DMS153 treated with DMSO at 0.1 percent for 48 hours (cell line): Measurements from ENCODE around the gene MBTPS2.
"Not testable (repeated sequence)": the region's sequence is repeated elsewhere in the genome, so short reads cannot be mapped to it uniquely, and the experiment has no call there.

Experiments
- DNase-seq: peaks from one replicate; lab custom pipeline; 2025; ENCODE audit not compliant: unreplicated experiment; lab: John Stamatoyannopoulos, UW

Gene MBTPS2

DNA sequence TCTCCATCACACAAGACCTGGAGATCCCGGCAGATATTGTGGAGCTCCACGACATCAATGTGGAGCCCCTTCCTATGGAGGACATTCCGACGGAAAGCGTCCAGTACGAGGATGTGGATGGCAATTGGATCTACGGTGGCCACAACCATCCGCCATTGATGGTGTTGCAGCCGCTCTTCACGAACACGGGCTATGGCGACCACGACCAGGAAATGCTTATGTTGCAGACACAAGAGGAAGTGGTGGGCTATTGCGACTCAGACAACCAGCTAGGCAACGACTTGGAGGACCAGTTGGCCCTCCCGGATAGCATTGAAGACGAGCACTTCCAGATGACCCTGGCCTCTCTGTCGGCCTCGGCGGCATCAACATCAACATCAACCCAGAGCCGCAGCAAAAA, 17.1 kb downstream of the MBTPS2 start:
- no peak for DNase-seq

DNA sequence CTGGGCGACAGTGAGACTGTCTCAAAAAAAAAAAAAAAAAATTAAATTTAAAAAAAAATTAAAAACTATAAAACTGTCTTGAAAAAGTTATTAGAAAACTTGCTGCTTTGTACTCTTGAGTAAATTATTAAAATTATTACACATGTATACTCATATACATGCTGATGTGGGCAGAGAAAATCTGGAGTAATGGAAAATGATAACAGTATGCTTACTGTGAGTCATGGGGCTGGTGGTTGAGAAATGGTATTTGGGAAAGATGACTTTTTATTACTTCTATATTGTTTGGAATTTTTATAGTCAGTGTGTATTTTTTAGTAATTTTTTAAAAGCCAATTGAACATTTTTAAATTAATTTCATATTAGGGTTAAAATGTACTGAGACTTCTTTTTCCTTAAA, 23.8 kb downstream of the MBTPS2 start:
- DNase-seq: no peak

DNA sequence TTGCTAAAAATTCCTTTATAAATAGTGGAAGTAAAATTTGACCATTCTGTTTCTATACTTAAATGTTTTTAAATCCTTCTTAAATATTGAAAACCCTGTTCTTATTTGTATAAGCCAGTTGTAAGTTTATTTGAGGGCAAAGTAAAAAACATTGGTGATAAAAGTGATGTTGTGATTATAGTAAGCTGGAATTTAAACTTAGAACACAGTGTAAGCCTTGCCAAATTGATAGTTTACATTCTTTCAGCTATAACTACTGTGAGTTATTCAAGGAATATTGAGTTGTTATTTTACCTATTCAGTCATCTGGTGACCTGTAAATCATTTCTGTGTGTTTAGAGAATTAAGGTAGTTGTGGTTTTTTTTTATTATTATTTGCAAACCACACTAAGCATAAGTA, 26.0 kb downstream of the MBTPS2 start:
- DNase-seq: no peak

DNA sequence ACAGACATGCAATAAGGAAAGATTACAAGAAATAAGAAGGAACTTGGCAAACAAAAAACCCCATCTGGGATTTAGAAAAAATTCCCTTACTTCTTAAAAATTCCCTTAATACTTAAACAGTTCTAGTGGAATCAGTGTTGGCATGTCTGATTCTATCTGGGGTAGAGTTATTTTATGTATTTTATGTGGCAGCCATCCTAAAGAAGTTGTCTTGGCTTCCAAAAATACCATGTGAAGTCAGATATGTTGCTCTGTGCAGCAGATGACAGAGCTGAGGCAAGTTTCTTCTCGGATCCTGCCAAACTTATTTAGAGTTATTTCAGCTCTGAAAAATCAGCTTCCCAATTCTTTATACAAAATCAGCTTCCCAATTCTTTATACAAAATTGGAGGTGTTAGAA, 31.1 kb downstream of the MBTPS2 start:
- no peak for DNase-seq

DNA sequence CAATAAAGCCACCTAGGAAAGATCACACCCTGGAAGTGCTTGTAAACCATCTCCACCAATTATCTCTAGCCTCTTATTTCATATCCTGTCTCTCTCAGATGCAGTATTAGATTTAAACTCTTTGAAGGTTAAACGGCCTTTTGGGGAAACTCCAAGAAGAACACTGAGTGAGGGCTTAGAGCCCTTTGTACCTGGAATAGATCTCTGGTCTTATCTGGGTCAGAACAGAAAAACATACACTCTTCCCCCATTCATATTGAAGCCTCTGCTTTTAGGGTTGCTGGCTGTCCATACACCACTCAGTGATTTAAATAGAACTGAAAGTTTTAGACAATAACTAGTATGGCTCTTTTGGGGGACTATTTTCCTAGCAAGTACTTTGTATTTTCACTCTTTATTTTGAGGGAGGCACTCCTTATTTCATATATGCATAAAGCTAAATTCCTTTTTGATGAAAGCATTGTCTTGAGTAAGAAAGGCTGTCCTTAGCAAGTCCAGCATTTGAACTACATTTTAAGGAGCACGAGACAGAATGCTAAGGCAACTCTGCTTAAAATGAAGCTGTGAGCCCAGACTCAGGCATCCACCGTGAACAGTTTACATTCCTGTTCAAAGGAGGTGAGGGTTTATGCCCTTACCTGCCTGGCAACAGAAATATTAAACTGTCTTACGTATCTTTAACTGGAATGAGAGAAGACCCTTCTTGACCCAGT, 33.8 kb downstream of the MBTPS2 start:
- no peak for DNase-seq

DNA sequence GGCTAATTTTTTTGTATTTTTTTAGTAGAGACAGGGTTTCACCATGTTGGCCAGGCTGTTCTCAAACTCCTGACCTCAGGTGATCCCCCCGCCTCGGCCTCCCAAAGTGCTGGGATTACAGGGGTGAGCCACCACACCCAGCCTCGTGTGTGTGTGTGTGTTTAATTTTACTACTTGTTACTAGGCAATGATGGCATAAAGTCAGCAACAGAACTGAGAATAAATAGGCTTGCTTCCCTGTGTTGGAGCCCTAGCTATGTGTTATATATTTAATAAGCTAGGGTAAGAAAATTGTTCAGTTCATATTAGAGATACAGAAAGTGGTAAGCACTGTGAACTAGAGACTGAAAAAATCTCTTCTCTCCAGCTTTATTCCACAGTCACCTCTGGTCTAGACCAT, 34.8 kb downstream of the MBTPS2 start:
- DNase-seq: not testable (repeated sequence)

DNA sequence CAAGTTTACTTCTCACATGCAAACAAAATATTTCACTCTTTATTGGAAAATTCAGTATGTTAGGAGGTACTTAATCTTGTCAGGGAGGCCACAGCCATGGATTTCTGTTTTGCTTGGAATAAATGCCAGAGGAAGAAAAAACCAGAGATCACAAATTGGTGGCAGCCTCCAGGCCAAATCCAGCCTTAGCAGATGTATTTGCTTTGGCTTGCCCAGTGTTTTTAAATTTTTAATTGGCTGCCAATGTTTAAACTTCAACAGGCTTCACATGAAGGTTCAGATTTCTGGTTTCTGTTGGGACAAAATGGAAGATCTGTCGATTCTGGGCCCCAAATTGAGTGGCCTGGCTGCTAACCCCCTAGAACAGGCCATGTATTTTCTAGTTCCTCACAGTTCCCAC, 35.6 kb downstream of the MBTPS2 start:
- DNase-seq: no peak

DNA sequence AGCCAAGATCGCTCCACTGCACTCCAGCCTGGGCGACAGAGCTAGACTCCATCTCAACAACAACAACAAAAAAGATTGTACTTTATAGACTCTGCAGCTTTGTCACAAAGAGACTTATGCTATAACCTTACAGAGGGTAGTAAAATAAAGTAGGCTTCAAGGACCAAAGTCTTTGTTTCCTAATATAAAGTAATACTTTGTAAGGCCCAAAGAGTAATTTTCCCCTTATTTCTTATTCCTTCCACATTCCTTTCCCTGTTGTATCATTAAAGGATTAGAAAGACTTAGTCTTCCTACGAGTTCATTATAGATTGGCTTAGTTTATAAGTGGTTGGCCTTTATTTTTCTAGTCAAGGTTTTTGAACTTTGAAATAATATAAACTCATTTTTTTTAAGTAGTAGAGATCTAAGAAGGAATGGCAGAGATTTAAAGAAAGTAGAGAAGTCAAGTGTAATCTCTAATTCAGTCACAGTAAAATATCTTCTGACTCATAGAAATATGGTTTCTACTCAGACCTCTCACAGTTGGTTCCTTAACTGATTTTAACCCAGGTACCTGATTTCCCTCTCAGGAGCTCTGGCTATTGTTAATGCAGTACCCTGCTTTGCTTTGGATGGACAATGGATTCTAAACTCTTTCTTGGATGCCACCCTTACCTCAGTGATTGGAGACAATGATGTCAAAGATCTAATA, 42.6 kb downstream of the MBTPS2 start:
- no peak for DNase-seq

DNA sequence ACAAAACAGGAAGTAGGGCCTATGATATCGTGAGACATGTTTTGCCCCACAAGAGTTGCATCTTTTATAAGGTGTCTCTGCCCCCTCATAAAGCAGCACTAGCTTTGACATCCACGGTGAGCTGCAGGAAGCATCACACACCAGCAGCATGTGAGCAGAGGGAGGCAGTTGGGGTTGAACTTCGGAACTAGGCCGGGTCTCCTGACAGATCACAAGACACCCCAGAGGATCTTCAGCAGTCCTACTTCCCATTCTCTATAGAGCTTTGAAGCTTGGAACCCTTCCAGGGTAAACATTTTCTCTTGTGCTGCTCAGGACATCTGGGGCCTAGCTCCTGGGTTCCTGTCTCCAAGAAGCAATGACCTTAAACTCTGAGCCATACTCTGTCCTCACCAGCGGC, 43.8 kb downstream of the MBTPS2 start:
- no peak for DNase-seq

DNA sequence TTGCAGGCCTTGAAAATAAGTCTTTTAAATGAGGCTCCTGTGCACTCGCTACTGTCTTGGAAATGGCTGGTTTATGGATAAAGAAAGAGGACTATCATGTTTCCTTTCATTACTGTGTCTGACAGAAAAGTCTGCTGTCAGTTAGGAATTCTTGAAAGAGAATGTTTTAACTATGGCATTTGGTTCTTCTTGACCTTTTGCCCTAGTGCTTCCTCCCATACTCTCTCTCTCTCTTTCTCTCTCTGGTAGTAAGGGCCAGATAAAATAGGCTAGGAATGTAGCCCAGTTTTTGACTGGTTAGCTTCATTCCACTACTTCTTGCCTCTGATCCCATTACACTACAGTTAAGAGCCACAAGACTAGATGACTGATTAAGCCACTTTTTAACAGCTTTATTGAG, 46.2 kb downstream of the MBTPS2 start:
- DNase-seq: no peak

DNA sequence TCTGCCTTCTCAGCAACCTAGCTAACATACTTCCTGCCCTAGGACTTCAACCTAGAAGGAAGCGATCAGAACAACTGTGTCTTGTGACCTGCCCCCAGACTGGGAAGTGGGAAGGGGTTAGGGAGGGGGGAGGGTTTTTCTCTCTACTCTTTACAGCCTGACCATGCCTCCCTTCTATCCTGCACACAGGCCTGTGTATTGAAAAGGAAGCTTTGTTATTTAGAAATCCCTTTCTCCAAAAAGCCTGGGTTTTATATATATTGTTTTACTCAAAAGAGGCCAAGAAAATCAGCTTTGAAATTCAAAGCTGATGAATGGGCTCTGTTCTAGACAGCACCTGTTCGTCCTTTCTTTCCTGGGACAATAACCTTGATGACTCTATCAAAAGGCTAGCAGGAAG, 65.9 kb downstream of the MBTPS2 start:
- no peak for DNase-seq

DNA sequence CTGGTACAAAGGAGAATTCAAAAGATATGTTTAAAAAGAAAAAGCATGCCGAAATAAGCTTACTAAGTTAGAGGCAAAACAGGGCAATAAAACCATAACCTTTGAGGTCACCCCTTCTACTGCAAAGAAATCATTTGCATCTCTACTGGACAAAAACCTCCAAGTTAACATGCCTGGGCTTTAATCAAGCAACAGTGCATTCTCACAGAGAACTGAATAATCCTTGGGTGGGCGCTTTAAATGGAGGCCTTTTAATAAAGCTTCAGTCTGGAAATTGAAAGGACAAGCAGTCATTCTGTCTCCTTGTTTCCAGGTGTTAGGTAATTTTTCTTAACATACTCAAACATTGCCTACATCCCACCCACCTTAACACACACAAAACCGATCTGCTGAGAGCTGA, 66.5 kb downstream of the MBTPS2 start:
- no peak for DNase-seq

DNA sequence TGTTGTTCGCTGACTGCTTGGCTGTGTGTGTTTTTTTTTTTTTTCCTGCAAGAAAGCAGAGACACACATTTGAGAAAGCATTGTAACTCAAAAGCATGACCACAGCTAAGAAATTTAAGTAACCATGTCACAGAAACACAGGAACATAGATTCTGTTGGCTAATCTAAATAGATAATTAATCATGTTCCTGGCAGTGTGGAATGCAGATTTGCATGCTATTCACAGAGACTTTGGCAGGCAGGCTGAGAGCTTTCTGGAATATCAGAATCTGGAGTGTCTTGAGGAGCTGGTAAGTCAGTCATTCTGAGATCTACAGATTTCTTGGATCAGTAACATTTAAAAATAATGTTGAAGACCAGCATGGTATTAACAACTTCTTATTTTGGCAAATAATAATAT, 67.8 kb downstream of the MBTPS2 start:
- no peak for DNase-seq

DNA sequence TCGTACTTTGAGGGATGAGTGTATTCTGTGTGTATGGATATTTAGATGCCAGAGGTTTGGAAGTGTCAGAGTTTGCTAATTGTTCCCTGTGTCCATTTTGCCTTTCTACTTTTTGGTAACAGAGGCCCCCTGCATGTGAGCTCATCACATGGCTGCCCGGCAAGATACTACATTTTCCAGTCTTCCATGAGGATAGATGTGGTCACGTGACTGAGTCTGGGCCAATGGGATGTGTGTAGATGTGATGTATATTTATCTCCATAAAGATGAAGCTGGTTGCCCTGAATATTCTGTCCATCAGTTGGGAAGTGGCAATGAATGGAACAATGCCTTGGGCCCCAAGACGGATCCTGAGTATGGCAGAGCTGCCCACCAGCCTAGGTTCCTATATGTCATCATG, 72.1 kb downstream of the MBTPS2 start:
- no peak for DNase-seq

DNA sequence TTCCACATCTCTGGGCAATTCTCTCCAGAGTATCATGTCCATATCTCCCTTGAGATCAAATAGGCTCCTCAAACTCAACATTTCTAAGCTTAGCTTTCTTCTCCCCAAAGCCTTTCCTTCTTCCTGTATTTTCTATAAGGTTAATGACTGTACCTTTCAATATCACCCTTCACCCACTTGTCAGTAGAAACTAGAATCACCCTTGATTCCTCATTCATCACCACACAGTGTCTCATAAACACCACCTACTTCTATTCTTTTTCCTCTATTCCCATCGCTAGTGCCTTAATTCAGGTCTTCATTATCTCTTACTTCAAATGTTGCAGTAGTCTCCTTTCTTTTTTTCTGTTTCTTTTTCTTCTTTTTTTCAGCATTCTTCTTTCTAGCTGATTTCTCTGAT, 72.8 kb downstream of the MBTPS2 start:
- no peak for DNase-seq

DNA sequence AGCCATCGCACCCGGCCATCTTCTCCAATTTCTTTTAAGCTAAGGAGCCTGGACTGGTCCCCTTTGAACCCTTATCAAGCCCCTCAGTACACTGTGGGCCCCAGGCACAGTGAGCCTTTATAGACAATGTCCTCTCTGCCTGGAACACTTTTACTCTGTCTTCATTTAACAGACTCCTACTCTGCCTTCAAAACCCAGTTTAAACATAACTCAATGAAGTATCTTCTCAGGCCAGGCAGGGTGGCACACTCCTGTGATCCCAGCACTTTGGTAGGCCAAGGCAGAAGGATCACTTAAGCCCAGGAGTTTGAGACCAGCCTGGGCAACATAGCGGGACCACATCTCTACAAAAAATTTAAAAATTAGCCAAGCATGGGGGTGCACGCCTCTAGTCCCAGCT, 73.6 kb downstream of the MBTPS2 start:
- DNase-seq: no peak

DNA sequence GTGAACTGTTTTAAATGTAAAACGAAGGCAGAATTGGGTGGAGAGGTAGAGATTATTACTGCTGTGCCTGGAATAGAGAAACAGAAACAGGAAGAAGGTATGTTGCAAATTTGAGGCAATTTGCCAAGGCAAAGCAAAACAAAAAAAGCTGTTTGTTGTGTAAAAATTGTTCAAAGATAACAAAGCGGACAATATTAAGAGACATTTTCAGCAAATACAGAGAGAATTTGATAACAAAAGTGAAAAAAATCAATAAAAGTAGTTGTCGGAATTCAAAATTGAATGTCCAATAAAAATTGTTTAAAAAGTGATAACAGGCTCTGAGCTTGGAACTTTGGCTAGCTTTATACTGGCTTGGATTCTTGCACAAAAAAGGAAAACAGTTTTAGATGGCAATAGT, 86.7 kb downstream of the MBTPS2 start:
- DNase-seq: no peak

DNA sequence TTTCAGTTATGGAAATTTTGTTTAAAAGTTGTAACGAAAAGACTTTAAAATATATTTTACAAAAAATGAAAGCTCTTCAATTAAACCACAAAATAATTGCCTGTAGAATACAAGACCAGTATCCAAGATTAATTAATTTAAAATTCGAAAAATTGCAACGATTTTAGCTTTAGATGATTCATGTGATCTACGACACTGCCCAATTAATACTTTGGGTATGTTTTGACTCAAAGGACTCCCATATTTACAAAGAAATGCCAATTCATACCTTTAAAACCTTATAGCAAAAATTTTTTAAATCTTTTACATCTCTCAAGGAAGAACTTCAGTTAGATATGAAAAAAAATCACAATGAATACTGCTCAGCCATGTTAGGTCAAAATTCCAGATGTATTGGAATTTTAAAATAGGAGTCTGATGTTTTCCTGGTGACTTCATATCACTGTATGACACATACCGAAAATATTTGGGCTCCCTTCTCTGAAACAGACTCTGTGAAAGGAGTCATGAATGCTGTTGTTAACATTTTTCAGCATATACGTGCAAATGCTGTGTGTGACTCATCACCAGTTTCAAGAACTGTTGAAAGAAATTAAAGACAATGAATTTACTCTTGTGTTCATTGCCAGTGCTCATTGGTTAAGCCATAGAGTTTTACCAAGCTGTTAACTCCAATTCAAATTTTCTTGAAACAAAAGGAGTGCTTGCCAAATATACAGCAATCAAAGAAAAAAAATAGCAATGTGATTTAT, 87.3 kb downstream of the MBTPS2 start:
- DNase-seq: no peak

DNA sequence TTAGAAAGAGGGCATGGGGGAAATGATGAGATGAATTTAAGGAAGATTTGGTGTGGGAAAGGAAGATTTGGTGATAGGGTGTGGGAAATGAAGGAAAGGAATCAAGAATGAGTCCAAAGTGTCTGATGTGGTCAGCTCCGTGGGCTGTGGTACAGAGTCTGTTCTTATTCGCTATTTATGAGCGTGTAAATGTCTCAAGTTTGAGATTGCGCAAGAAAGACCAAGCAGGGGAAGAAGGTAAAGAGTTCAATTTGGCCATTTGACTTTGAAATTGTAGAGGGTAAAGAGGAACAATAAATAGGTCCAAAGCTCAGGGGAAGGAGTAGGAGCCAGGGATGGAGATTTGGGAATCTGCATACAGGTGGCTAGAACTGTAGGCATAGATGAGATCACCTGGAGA, 89.8 kb downstream of the MBTPS2 start:
- DNase-seq: no peak

DNA sequence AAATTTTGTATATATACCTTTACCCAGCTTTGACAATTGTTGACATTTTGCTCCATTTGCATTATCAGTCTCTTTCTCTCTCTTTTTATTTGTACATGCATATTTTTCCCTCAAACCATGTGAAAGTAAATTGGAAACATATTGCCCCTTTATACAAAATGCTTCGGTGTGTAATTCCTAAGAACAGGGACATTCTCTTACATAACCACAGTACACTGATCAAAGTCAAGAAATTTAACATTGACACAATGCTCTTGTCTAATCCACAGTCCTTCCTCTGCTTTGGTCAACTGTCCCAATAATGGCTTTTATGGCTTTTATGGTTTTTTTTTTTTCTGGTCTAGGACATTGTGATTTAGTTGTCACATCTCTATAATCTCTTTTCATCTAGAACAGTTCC, 91.6 kb downstream of the MBTPS2 start:
- no peak for DNase-seq

DNA sequence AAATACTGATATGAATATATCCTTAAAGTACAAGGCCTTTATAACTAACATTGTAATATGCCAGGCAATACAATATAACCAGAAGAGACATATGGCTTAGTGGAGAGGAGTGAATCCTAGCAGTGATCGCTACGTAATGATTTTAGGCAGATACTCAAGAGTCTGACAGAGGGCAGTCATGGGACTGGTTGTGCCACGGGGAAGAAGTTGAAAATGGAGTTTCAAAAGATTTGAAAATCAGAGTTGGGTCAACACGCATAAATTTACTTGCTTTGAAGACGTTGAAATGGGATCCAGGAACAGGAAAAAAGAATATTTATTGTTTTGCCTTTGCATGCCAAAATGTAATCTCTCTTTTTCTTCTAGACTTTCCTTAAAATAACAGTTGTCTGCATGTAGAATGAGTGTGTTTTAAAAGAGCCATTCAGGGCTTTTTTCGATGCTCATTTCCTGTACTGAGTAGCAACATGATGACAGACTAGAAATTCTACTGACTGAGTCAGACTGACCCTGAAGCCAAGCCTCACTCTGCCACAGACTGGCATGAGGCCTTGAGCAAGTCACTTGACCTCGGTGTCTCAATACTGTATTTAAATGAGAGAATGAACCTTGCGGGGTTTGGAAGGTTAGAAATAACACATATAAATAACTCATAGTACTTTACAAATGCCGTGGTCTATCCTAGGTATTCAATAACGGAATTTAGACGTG, 93.0 kb downstream of the MBTPS2 start:
- DNase-seq: no peak

DNA sequence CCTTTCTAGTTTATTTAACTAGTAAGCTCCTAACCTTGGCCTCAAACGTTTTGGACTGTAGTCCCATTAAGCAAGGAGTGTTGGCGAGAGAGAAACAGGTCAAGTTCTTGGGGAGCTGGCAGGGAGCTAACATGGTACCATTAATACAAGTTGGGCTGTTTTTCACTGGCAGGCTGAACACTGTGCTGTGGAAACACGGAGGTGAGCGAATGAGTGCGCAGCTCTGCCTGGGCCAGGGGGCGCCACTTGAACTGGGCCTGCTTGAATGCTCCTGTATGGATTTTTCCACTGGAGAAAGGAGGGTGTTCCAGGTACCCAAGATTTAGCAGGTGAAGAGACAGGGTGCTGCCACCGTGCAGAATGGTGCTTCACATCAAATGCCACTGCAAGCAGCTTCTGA, 93.7 kb downstream of the MBTPS2 start:
- DNase-seq: no peak
